Effector memory CD4-positive, alpha-beta T cell (primary cell): ENCODE measurements around the gene ZC3H7B.

Source experiments
- DNase-seq, 3 donors: peaks; one replicate each; pipeline ENCODE4 v3.0.0-alpha.2; 2020
- H3K27ac ChIP-seq: 2 replicates; pipeline ENCODE4 v1.7.0; 2013; ENCODE audit warnings: mild to moderate bottlenecking, low read length, moderate library complexity; ENCODE audit not compliant: insufficient read depth, poor library complexity, severe bottlenecking
- H3K27me3 ChIP-seq: replicated peaks from 2 replicates; pipeline ENCODE4 v1.7.0; 2013; ENCODE audit warnings: mild to moderate bottlenecking, low read length; ENCODE audit not compliant: insufficient read depth, control insufficient read depth, poor library complexity, severe bottlenecking
- H3K36me3 ChIP-seq: 2 replicates; pipeline ENCODE4 v1.7.0; 2013; ENCODE audit warnings: mild to moderate bottlenecking, low read length, moderate library complexity; ENCODE audit not compliant: control insufficient read depth, insufficient read depth
- H3K4me1 ChIP-seq: 2 replicates; pipeline ENCODE4 v1.7.0; 2013; ENCODE audit warnings: low read length, mild to moderate bottlenecking; ENCODE audit not compliant: control insufficient read depth, insufficient read depth, poor library complexity, severe bottlenecking
- H3K4me3 ChIP-seq: 2 replicates; pipeline ENCODE4 v1.7.0; 2013; ENCODE audit warnings: low read length, low read depth, mild to moderate bottlenecking; ENCODE audit not compliant: insufficient read depth, poor library complexity, severe bottlenecking
- H3K9me3 ChIP-seq: 2 replicates; pipeline ENCODE4 v1.7.0; 2013; ENCODE audit warnings: mild to moderate bottlenecking, low read length, moderate library complexity; ENCODE audit not compliant: control insufficient read depth

ZC3H7B gene

DNA sequence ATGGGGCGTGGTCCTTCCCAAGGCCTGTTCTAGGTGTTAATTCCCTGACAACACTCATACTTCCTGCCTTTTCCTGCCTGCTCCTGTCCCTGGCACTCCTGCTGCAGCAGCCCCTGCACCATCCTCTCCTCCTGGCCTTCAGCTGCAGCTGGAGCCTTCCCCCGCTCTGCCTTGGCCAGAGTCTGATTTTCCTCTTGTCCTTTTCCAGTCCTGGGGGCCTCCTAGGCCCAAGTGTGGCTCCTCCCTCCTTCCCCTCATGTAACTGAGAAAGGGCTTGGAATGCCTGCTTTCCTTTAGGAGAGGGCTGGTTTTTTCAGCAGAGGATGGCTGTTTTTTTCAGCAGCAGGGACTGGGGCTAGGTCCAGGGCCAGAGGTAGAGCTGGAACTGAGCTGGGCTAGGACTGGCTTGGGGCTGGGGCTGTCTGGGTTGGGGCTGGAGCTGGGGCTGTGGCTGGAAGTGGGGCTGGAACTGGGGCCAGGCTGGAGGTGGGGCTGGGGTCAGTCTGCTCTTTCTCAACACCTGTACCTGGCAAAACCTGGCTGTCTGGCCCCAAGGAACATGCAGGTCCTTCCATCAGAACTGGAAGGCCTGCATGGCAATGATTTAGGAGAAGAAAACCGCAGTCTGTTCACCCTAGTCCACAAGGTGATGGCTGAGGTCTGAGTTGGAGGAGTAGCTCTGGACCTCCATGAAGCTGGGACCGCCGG is 23.6 kb downstream of the ZC3H7B start:
- Histone ChIP-seq H3K27ac (no peak overlapping the region), H3K4me1 (no peaks in the 10 kb centered on the region), H3K4me3 (no peak overlapping the region), H3K27me3 (no peaks in the 10 kb centered on the region), H3K9me3 (no peaks in the 10 kb centered on the region), H3K36me3 (peaks cover 63% of the 10 kb centered on the region)
- DNase-seq, result no peak

- no peak overlapping the region for H3K4me3 ChIP-seq
- H3K36me3 ChIP-seq, result peaks cover 73% of the 10 kb centered on the region
- no peaks in the 10 kb centered on the region for H3K27me3 ChIP-seq
- no peaks in the 10 kb centered on the region for H3K9me3 ChIP-seq
- H3K4me1 ChIP-seq, result no peaks in the 10 kb centered on the region
- no peak overlapping the region for H3K27ac ChIP-seq
- DNase-seq, result no peak
Measured at GRCh38 chr22:41327124-41327523, 25.8 kb downstream of the ZC3H7B start.

- Histone ChIP-seq H3K36me3 (peaks cover 67% of the 10 kb centered on the region), H3K27me3 (no peaks in the 10 kb centered on the region), H3K4me1 (no peaks in the 10 kb centered on the region), H3K27ac (no peak overlapping the region), H3K4me3 (no peak overlapping the region), H3K9me3 (no peaks in the 10 kb centered on the region)
- no peak for DNase-seq
Measured at GRCh38 chr22:41330169-41330568, 28.8 kb downstream of the ZC3H7B start.

DNA sequence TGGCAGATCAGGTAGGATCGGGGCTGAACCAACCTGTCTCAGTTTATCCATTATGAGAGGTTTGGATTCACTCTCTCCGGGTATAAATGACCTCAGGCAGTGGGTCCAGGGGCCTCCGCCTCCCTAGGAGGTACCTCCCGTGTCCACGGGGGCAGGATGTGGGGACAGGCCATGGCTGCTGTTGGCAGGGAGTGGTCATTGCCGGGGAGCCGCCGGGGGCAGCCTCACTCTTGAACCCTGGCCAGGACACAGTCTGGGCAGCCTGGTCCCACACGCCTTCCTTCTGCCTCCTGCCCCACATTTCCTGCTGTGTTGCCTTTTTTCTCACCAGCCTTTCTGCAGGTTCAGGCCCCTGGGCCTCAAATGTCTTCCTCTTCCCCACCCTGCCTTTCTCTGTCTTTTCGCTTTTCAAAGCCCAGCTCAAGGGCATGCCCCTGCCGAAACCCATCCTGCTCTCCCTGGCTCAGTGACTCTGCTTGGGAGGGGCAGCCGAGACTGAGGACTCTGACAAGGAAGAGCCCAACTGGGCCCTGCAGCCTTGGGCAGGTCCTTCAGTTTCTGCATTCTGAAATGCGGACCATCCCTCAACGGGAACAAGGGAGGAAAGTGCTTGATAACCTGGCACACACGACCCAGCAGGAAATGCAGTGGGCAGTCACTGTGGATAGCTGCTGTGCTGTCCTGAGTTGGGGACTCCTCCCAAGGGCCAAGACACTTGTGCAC is 31.1 kb downstream of the ZC3H7B start:
- no peaks in the 10 kb centered on the region for H3K4me1 ChIP-seq
- H3K9me3 ChIP-seq, result no peaks in the 10 kb centered on the region
- peaks cover 45% of the 10 kb centered on the region for H3K36me3 ChIP-seq
- DNase-seq, result no peak
- H3K27me3 ChIP-seq, result no peaks in the 10 kb centered on the region
- no peak overlapping the region for H3K4me3 ChIP-seq
- no peak overlapping the region for H3K27ac ChIP-seq

DNA sequence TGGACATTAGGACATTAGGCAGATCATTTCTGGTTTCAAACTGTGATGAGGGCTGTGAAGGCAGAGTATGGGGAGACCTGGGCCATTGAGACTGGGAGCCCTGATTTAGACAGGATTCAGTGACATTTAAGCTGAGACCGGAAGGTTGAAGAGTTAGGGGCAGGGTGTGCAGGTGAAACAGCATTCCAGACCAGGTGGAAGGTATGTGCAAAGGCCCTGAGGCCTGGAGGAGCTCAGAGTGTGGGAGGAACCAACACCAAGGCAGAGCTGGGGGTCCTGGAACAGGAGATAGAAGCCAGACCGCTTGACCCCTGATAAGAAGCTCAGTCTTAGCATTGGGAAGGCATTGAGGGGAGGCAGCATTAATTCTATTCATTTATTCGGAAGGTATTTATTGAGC is 32.5 kb downstream of the ZC3H7B start:
- Histone ChIP-seq H3K4me1 (no peaks in the 10 kb centered on the region), H3K9me3 (no peaks in the 10 kb centered on the region), H3K36me3 (peaks cover 36% of the 10 kb centered on the region), H3K4me3 (no peak overlapping the region), H3K27ac (no peak overlapping the region), H3K27me3 (no peaks in the 10 kb centered on the region)
- DNase-seq, result no peak

GRCh38 chr22:41334215-41334614 is 32.9 kb downstream of the ZC3H7B start:
- H3K27ac ChIP-seq, result no peak overlapping the region
- H3K9me3 ChIP-seq, result no peaks in the 10 kb centered on the region
- no peak for DNase-seq
- H3K4me3 ChIP-seq, result no peak overlapping the region
- no peaks in the 10 kb centered on the region for H3K4me1 ChIP-seq
- peaks cover 40% of the 10 kb centered on the region for H3K36me3 ChIP-seq
- H3K27me3 ChIP-seq, result no peaks in the 10 kb centered on the region

- H3K27ac ChIP-seq, result no peak overlapping the region
- H3K27me3 ChIP-seq, result no peaks in the 10 kb centered on the region
- H3K4me1 ChIP-seq, result no peaks in the 10 kb centered on the region
- no peak overlapping the region for H3K4me3 ChIP-seq
- no peaks in the 10 kb centered on the region for H3K9me3 ChIP-seq
- DNase-seq, result no peak
- H3K36me3 ChIP-seq, result peaks cover 37% of the 10 kb centered on the region
Measured at GRCh38 chr22:41334951-41335635, 33.8 kb downstream of the ZC3H7B start.

DNA sequence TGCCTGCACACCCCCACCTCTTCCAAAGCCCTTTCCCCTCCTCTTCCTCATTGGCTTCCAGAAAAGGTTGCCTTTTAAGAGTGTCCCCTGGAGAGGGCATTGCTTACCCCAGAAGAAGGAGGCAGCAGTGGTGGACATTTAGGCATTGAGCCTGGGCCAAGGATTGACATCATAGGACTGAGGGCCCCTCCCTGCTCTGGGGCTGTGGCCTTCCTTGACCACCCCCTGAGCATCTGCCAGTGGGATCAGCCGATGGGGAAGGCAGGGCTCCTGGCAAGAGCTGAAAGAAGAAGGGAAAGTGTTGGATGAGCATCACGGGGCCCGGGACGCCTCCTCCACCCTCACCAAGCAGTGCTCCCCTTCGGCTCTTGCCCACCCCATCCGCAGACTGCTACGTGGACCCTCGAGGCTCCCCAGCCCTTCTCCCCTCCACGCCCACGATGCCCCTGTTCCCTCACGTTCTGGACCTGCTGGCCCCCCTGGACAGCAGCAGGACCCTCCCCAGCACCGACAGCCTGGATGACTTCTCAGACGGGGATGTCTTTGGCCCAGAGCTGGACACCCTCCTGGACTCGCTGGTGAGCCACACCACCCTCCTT is 37.4 kb downstream of the ZC3H7B start:
- H3K27ac ChIP-seq, result no peak overlapping the region
- H3K4me1 ChIP-seq, result no peaks in the 10 kb centered on the region
- no peaks in the 10 kb centered on the region for H3K9me3 ChIP-seq
- no peak overlapping the region for H3K4me3 ChIP-seq
- no peaks in the 10 kb centered on the region for H3K27me3 ChIP-seq
- DNase-seq, result no peak
- peaks cover 37% of the 10 kb centered on the region for H3K36me3 ChIP-seq

- H3K9me3 ChIP-seq, result no peaks in the 10 kb centered on the region
- DNase-seq, result no peak
- no peaks in the 10 kb centered on the region for H3K27me3 ChIP-seq
- no peaks in the 10 kb centered on the region for H3K4me1 ChIP-seq
- H3K27ac ChIP-seq, result no peak overlapping the region
- H3K4me3 ChIP-seq, result no peak overlapping the region
- H3K36me3 ChIP-seq, result peaks cover 36% of the 10 kb centered on the region
Measured at GRCh38 chr22:41339823-41340222, 38.5 kb downstream of the ZC3H7B start.

DNA sequence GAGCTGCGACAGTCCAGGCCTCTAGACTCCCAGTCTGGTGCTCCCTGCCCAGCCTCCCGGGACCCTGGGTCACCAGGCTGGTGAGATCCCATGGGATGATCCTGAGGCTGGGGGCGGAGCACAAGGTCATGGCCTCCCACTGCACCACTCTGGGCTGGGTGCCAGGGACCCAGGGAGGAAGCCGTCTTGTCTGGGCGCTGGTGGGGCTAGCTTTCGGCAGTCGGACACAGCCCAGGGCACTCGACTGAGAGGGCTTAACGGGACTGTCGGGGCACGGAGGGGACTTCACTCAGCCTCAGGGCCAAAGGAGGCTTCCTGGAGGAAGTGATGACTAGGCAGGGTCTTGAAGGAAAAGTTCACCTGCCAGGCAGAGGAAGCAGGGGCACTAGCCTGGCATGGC is 39.0 kb downstream of the ZC3H7B start:
- Histone ChIP-seq H3K36me3 (peaks cover 40% of the 10 kb centered on the region), H3K4me1 (no peaks in the 10 kb centered on the region), H3K4me3 (no peak overlapping the region), H3K9me3 (no peaks in the 10 kb centered on the region), H3K27ac (no peak overlapping the region), H3K27me3 (no peaks in the 10 kb centered on the region)
- no peak for DNase-seq
